Fibroblast of the aortic adventitia (primary cell): ENCODE results near the gene DYRK2. TPM values are rescaled to one million over a fixed set of nuclear protein-coding genes. Genes with fewer than 3 reads are reported as not detected.

Experiments used
- DNase-seq: peaks from one replicate; pipeline ENCODE4 v3.0.0-alpha.2; 2010; ENCODE audit warnings: low read depth
- H3K4me3 ChIP-seq: 2 replicates; pipeline ENCODE4 v1.5.1; 2011; ENCODE audit warnings: low read depth, mild to moderate bottlenecking, control low read depth, low read length, moderate library complexity
- total RNA-seq: library from RNA; depleted of rRNA; stranded (reverse); fragments of >200 nt; gene quantifications from 2 replicates; pipeline ENCODE4 v1.2.3, GENCODE V29; 2012; ENCODE audit warnings: low replicate concordance
- TF ChIP-seq, protein P1 (sequence below): IDR thresholded peaks from 2 replicates; pipeline ENCODE4 v1.5.1; 2011; ENCODE audit warnings: mild to moderate bottlenecking, low read length, control low read depth, inconsistent platforms; ENCODE audit not compliant: insufficient read depth

Gene DYRK2
- total RNA-seq, 1 donor = 32.1 TPM

DNA sequence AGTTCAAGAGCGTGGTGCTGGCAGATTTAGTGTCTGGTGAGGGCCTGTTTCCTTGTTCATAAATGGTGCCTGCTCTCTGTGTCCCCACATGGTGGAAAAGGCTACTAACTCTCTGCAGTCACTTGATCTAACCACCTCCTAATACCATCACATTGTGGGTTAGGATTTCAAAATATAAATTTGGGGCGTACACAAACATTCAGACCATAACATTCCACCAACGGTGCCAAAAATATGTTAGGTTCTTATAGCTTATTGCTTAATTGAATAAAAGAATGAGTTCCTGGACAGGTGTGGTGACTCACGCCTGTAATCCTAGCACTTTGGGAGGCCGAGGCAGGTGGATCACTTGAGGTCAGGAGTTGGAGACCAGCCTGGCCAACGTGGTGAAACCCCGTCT lies 3.4 kb upstream of the DYRK2 start:
- TF ChIP-seq, protein P1, sequence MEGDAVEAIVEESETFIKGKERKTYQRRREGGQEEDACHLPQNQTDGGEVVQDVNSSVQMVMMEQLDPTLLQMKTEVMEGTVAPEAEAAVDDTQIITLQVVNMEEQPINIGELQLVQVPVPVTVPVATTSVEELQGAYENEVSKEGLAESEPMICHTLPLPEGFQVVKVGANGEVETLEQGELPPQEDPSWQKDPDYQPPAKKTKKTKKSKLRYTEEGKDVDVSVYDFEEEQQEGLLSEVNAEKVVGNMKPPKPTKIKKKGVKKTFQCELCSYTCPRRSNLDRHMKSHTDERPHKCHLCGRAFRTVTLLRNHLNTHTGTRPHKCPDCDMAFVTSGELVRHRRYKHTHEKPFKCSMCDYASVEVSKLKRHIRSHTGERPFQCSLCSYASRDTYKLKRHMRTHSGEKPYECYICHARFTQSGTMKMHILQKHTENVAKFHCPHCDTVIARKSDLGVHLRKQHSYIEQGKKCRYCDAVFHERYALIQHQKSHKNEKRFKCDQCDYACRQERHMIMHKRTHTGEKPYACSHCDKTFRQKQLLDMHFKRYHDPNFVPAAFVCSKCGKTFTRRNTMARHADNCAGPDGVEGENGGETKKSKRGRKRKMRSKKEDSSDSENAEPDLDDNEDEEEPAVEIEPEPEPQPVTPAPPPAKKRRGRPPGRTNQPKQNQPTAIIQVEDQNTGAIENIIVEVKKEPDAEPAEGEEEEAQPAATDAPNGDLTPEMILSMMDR = no peak
- no peak for DNase-seq
- H3K4me3 ChIP-seq = no peak overlapping the region

DNA sequence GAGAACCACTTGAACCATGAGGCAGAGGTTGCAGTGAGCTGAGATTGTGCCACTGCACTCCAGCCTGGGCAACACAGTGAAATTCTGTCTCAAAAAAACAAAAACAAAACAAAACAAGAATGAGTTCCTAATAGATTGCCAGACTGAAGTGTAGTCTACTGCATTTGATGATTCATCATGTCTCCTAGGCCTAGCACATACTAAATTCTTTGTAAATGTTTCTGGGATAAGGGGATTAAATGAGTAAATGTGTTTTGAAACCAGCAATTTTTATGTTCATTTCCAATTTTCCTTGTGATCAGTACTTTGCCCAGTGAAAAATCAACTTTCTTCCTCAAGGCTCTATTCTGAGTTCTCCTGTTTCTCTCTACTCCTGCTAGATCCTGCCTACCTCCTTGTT lies 2.9 kb upstream of the DYRK2 start:
- TF ChIP-seq, protein P1 = no peak
- no peak overlapping the region for H3K4me3 ChIP-seq
- DNase-seq = peak; percentile 51

DNA sequence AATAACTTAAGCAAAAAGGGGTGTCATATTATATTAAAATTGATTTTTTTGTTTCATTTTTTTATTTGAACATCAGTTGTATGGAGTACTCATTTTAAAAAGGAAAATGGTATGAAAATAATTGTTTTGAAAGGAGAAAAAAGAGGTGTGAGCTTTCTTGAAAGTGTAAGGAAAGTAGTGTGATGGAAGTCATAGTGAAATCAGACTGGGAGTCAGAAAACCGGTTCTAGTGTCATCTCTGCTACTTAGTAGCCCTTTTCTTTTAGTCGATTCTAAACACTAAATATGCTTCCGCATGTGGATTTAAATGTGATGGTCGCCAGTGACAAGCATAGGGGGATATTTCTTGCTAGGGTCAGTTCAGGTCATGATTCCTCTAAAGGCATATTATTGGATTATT lies 1.8 kb upstream of the DYRK2 start:
- DNase-seq = no peak
- TF ChIP-seq, protein P1 = no peak
- no peak overlapping the region for H3K4me3 ChIP-seq

GRCh38 chr12:67647181-67647798 lies 1.3 kb upstream of the DYRK2 start:
- H3K4me3 ChIP-seq = no peak overlapping the region

GRCh38 chr12:67647799-67648520 lies 585 bp upstream of the DYRK2 start:
- peak; percentile 70 for DNase-seq
- peak overlapping the region; percentile 77 for H3K4me3 ChIP-seq
- TF ChIP-seq, protein P1 = peak; percentile 52

More at GRCh38 chr12:67647181-67647798, 1.3 kb upstream of the DYRK2 start:
- no peak for DNase-seq
- TF ChIP-seq, protein P1 = no peak

DNA sequence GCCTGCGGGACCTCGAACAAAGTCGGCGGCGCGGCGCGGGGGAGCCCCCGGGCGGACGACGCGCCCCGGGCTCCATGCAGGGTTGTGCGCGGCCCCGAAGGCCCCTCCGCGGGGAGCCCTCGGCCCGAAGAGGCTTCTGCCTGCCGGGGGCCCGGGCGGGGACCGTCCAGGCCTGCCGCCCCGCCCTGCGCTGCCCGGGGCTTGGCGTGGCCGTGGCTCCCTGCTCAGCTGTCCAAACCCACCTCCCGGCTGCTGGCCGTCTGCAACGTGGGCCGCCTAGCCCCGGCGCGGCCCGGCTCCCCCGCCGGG lies 670 bp downstream of the DYRK2 start:
- DNase-seq = no peak
- peak overlapping the region; percentile 82 for H3K4me3 ChIP-seq

More for the DNA sequence above, 670 bp downstream of the DYRK2 start:
- TF ChIP-seq, protein P1 = no peak
